ENCODE data around the gene CUL2. TPM values are rescaled to one million over a fixed set of nuclear protein-coding genes. Genes with fewer than 3 reads are reported as not detected.

Gene CUL2
- total RNA-seq, 2 experiments from 2014 or later, result 37.4 to 40.2 TPM

- DNase-seq (no peak), ATAC-seq (no peak)
- POLR2A ChIA-PET, result no interaction called here
- Mint-ChIP-seq H3K36me3 (ENCODE audit: low read depth) (no peaks in the 10 kb centered on the region), H3K4me3 (no peak overlapping the region), H3K4me1 (ENCODE audit: low read depth) (no peaks in the 10 kb centered on the region), H3K27me3 (no peaks in the 10 kb centered on the region), H3K9me3 (no peaks in the 10 kb centered on the region), H3K27ac (no peak overlapping the region)
- CTCF ChIA-PET, result no interaction called here
- no peak for TF ChIP-seq CTCF (IDR thresholded peaks at IDR 0.05)
- intact Hi-C loops (cut with micrococcal nuclease), result no loop called here
These were observed 127.3 kb downstream of the CUL2 start for GRCh38 chr10:34962866-34963265.

GRCh38 chr10:34960983-34961382, 129.2 kb downstream of the CUL2 start:
- no peak for TF ChIP-seq CTCF (IDR thresholded peaks at IDR 0.05)
- H3K36me3 Mint-ChIP-seq (ENCODE audit: low read depth), result no peaks in the 10 kb centered on the region
- no peaks in the 10 kb centered on the region for H3K4me1 Mint-ChIP-seq (ENCODE audit: low read depth)
- intact Hi-C loops (cut with micrococcal nuclease), result no loop called here
- no peak overlapping the region for H3K27ac Mint-ChIP-seq
- ATAC-seq, result no peak
- no peaks in the 10 kb centered on the region for H3K9me3 Mint-ChIP-seq
- no peak for DNase-seq
- H3K27me3 Mint-ChIP-seq, result no peaks in the 10 kb centered on the region
- POLR2A ChIA-PET, result no interaction called here
- no peak overlapping the region for H3K4me3 Mint-ChIP-seq
- CTCF ChIA-PET, result no interaction called here

- Mint-ChIP-seq H3K9me3 (no peaks in the 10 kb centered on the region), H3K4me3 (no peak overlapping the region), H3K27me3 (no peaks in the 10 kb centered on the region), H3K27ac (no peak overlapping the region), H3K4me1 (ENCODE audit: low read depth) (no peaks in the 10 kb centered on the region), H3K36me3 (ENCODE audit: low read depth) (no peaks in the 10 kb centered on the region)
- TF ChIP-seq CTCF (IDR thresholded peaks at IDR 0.05), result no peak
- no peak for DNase-seq
- ChIA-PET CTCF (interaction anchor here (1.0 kb wide), 1 partner anchor 35 kb away, joined by 3 read pairs; no protein-coding TSS in a partner anchor), POLR2A (no interaction called here)
- intact Hi-C loops (cut with micrococcal nuclease), result no loop called here
- no peak for ATAC-seq
These were observed 130.4 kb downstream of the CUL2 start for GRCh38 chr10:34959786-34960185.

- Mint-ChIP-seq H3K4me1 (ENCODE audit: low read depth) (no peaks in the 10 kb centered on the region), H3K9me3 (no peaks in the 10 kb centered on the region), H3K4me3 (no peak overlapping the region), H3K27ac (no peak overlapping the region), H3K27me3 (no peaks in the 10 kb centered on the region), H3K36me3 (ENCODE audit: low read depth) (no peaks in the 10 kb centered on the region)
- POLR2A ChIA-PET, result no interaction called here
- CTCF ChIA-PET, result interaction anchor here (1.0 kb wide), 1 partner anchor 35 kb away, joined by 3 read pairs; no protein-coding TSS in a partner anchor
- DNase-seq, result no peak
- intact Hi-C loops (cut with micrococcal nuclease), result no loop called here
- no peak for ATAC-seq
- TF ChIP-seq CTCF (IDR thresholded peaks at IDR 0.05), result no peak
These were observed 130.8 kb downstream of the CUL2 start for GRCh38 chr10:34959321-34959720.

Small RNA genes within 50 kb of the gene (microRNA-seq; reads per million reads assigned to microRNA genes)
- 4.5 reads per million, percentile 20 among the genes with 10 or more reads in this experiment for gene MIR3611 (ENCODE audit: borderline microRNAs expressed, borderline replicate concordance)

Other genes with a start within 250 kb of the CUL2 start
- gene CREM, start 36.5 kb upstream of the CUL2 start, total RNA-seq, result 100 to 1,000 TPM; 121 to 131 TPM
- 10 to 100 TPM; 42.2 to 48.8 TPM for gene CCNY, start 246.2 kb upstream of the CUL2 start, total RNA-seq